ENCODE measurements around the gene TPST2.
A peak's percentile ranks its signal among the peaks of the same experiment; 100 is the strongest.

The TPST2 gene

GRCh38 chr22:26484360-26484706, 105.6 kb downstream of the TPST2 start:
- 0 out of 2 replicates have a peak, but pooled peaks cover 2% of the 10 kb centered on the region for H3K36me3 ChIP-seq (replicated peaks; ENCODE audit: insufficient read depth, low read length)
- H3K9ac ChIP-seq (ENCODE audit: low read length), result peak overlapping the region; percentile 92
- peaks cover 67% of the 10 kb centered on the region for H3K79me2 ChIP-seq (ENCODE audit: low read length)
- peak overlapping the region; percentile 37; the same call in 1 of the 2 replicates for H2AFZ ChIP-seq (ENCODE audit: low read length)
- peaks cover 22% of the 10 kb centered on the region for H3F3A ChIP-seq (ENCODE audit: insufficient read depth, low read length)
- TF ChIP-seq EZH2phosphoT487 (IDR thresholded peaks at IDR 0.05; ENCODE audit: low read length), result no peak
- no peak for TF ChIP-seq EZH2 (optimal IDR thresholded peaks at IDR 0.05; ENCODE audit: low read depth, low read length)
- TF ChIP-seq, protein P1, sequence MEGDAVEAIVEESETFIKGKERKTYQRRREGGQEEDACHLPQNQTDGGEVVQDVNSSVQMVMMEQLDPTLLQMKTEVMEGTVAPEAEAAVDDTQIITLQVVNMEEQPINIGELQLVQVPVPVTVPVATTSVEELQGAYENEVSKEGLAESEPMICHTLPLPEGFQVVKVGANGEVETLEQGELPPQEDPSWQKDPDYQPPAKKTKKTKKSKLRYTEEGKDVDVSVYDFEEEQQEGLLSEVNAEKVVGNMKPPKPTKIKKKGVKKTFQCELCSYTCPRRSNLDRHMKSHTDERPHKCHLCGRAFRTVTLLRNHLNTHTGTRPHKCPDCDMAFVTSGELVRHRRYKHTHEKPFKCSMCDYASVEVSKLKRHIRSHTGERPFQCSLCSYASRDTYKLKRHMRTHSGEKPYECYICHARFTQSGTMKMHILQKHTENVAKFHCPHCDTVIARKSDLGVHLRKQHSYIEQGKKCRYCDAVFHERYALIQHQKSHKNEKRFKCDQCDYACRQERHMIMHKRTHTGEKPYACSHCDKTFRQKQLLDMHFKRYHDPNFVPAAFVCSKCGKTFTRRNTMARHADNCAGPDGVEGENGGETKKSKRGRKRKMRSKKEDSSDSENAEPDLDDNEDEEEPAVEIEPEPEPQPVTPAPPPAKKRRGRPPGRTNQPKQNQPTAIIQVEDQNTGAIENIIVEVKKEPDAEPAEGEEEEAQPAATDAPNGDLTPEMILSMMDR (IDR thresholded peaks at IDR 0.05; ENCODE audit: low read length), result no peak
- H3K9me2 ChIP-seq (replicated peaks; ENCODE audit: insufficient read depth, low read length), result no peaks in the 10 kb centered on the region
- H3K4me2 ChIP-seq (ENCODE audit: low read depth, low read length), result peak overlapping the region; percentile 57
- H4K20me1 ChIP-seq (ENCODE audit: insufficient read depth, low read length), result no peaks in the 10 kb centered on the region
- peak overlapping the region; percentile 86 for H3K4me3 ChIP-seq (ENCODE audit: low read length)
- H3K4me1 ChIP-seq (ENCODE audit: low read length), result peaks cover 46% of the 10 kb centered on the region
- no peaks in the 10 kb centered on the region for H3K27me3 ChIP-seq (replicated peaks; ENCODE audit: insufficient read depth, low read length)
- peak overlapping the region; percentile 79 for H3K27ac ChIP-seq (ENCODE audit: low read length)
- DNase-seq, result peak; percentile 57
- no peaks in the 10 kb centered on the region for H3K9me3 ChIP-seq (replicated peaks; ENCODE audit: insufficient read depth, low read length)

- Histone ChIP-seq H3K79me2 (ENCODE audit: low read length) (peaks cover 74% of the 10 kb centered on the region), H2AFZ (ENCODE audit: low read length) (peak within 1 kb of the TSS; percentile 69)
These were observed 106.2 kb downstream of the TPST2 start, which contains the start of the genes HPS4 and SRRD for GRCh38 chr22:26483439-26484359. HPS4 (minus strand) TSS chr22:26483783; CDS start chr22:26481762, 2,021 bp downstream. SRRD (plus strand) TSS chr22:26483877; CDS start chr22:26483891, 14 bp downstream.

DNA sequence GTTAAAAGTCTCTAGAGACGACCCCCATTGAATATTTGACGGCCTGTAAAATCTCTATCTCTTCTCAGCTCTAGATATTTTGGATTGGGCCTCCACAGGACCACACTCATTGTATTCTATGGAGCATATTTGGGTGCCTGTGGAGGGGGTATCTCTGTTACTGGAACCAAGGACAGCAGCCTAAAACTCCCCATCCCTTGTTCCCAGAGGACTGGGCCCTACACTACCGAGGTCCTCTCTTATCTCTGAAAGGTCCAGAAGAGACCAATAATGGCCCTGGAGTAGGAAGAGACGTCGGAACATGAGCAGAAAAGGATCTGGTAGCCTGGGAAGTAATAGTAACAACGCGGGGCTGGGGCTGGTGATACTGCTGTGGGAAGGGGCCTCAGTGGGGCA, 106.9 kb downstream of the TPST2 start:
- Histone ChIP-seq H4K20me1 (ENCODE audit: insufficient read depth, low read length) (no peaks in the 10 kb centered on the region), H3K27ac (ENCODE audit: low read length) (peak overlapping the region; percentile 68), H3K27me3 (replicated peaks; ENCODE audit: insufficient read depth, low read length) (no peaks in the 10 kb centered on the region), H3K79me2 (ENCODE audit: low read length) (peaks cover 76% of the 10 kb centered on the region), H3K4me3 (ENCODE audit: low read length) (peak overlapping the region; percentile 86), H3K9me2 (replicated peaks; ENCODE audit: insufficient read depth, low read length) (no peaks in the 10 kb centered on the region), H3K4me1 (ENCODE audit: low read length) (peaks cover 51% of the 10 kb centered on the region), H3K4me2 (ENCODE audit: low read depth, low read length) (peak overlapping the region; percentile 95), H3K9me3 (replicated peaks; ENCODE audit: insufficient read depth, low read length) (no peaks in the 10 kb centered on the region), H3K9ac (ENCODE audit: low read length) (peak overlapping the region; percentile 92), H3F3A (ENCODE audit: insufficient read depth, low read length) (peaks cover 22% of the 10 kb centered on the region), H2AFZ (ENCODE audit: low read length) (peak overlapping the region; percentile 69), H3K36me3 (replicated peaks; ENCODE audit: insufficient read depth, low read length) (no peaks in the 10 kb centered on the region)
- DNase-seq, result no peak
- TF ChIP-seq EZH2 (optimal IDR thresholded peaks at IDR 0.05; ENCODE audit: low read depth, low read length) (no peak), EZH2phosphoT487 (IDR thresholded peaks at IDR 0.05; ENCODE audit: low read length) (no peak)
- TF ChIP-seq, protein P1 (IDR thresholded peaks at IDR 0.05; ENCODE audit: low read length), result no peak

More at GRCh38 chr22:26483439-26484359, 106.2 kb downstream of the TPST2 start, which contains the start of the genes HPS4 and SRRD:
- peaks cover 22% of the 10 kb centered on the region for H3F3A ChIP-seq (ENCODE audit: insufficient read depth, low read length)
- no peaks in the 10 kb centered on the region for H3K9me3 ChIP-seq (replicated peaks; ENCODE audit: insufficient read depth, low read length)
- H4K20me1 ChIP-seq (ENCODE audit: insufficient read depth, low read length), result no peaks in the 10 kb centered on the region
- peak; percentile 96 for DNase-seq
- H3K4me2 ChIP-seq (ENCODE audit: low read depth, low read length), result peak within 1 kb of the TSS; percentile 95
- H3K27me3 ChIP-seq (replicated peaks; ENCODE audit: insufficient read depth, low read length), result no peaks in the 10 kb centered on the region
- peaks cover 51% of the 10 kb centered on the region for H3K4me1 ChIP-seq (ENCODE audit: low read length)
- H3K9ac ChIP-seq (ENCODE audit: low read length), result peak within 1 kb of the TSS; percentile 92
- H3K9me2 ChIP-seq (replicated peaks; ENCODE audit: insufficient read depth, low read length), result no peaks in the 10 kb centered on the region
- TF ChIP-seq EZH2phosphoT487 (IDR thresholded peaks at IDR 0.05; ENCODE audit: low read length) (no peak), EZH2 (optimal IDR thresholded peaks at IDR 0.05; ENCODE audit: low read depth, low read length) (no peak)
- TF ChIP-seq, protein P1 (IDR thresholded peaks at IDR 0.05; ENCODE audit: low read length), result no peak
- peak within 1 kb of the TSS; percentile 79 for H3K27ac ChIP-seq (ENCODE audit: low read length)
- H3K4me3 ChIP-seq (ENCODE audit: low read length), result peak within 1 kb of the TSS; percentile 86
- H3K36me3 ChIP-seq (replicated peaks; ENCODE audit: insufficient read depth, low read length), result 0 out of 2 replicates have a peak, but pooled peaks cover 2% of the 10 kb centered on the region
